Upper lobe of left lung (tissue), 4 donors: Measurements from ENCODE around the gene DCTN2.
A peak's percentile ranks its signal among the peaks of the same experiment; 100 is the strongest.

ENCODE experiments used
- EP300 ChIP-seq, 4 donors: sonication (generic); formaldehyde crosslinking; IDR thresholded peaks; one replicate each; pipeline ENCODE4 v1.5.1; 2017; ENCODE audit warnings: antibody characterized with exemption in 4 of 4, control low read depth in 2 of 4
- POLR2A ChIP-seq, 4 donors: fragments of 450-650 bp; IDR thresholded peaks; one replicate each; pipeline ENCODE4 v1.5.1; 2016 to 2017; ENCODE audit warnings: antibody characterized with exemption in 4 of 4, mild to moderate bottlenecking in 2 of 4
- POLR2AphosphoS5 ChIP-seq, 2 donors: sonication (generic); formaldehyde crosslinking; IDR thresholded peaks; one replicate each; pipeline ENCODE4 v1.5.1; 2017; ENCODE audit warnings: antibody characterized with exemption in 2 of 2
- TF ChIP-seq, protein P1 (sequence below), 6 experiments: fragments of 450-650 bp in 4 of 6; fragments of 200-600 bp in 2 of 6; sonication (generic) in 2 of 6; IDR thresholded peaks; one replicate each; pipeline ENCODE4 v1.5.1; 2016 to 2019; ENCODE audit warnings: antibody characterized with exemption in 6 of 6

DNA sequence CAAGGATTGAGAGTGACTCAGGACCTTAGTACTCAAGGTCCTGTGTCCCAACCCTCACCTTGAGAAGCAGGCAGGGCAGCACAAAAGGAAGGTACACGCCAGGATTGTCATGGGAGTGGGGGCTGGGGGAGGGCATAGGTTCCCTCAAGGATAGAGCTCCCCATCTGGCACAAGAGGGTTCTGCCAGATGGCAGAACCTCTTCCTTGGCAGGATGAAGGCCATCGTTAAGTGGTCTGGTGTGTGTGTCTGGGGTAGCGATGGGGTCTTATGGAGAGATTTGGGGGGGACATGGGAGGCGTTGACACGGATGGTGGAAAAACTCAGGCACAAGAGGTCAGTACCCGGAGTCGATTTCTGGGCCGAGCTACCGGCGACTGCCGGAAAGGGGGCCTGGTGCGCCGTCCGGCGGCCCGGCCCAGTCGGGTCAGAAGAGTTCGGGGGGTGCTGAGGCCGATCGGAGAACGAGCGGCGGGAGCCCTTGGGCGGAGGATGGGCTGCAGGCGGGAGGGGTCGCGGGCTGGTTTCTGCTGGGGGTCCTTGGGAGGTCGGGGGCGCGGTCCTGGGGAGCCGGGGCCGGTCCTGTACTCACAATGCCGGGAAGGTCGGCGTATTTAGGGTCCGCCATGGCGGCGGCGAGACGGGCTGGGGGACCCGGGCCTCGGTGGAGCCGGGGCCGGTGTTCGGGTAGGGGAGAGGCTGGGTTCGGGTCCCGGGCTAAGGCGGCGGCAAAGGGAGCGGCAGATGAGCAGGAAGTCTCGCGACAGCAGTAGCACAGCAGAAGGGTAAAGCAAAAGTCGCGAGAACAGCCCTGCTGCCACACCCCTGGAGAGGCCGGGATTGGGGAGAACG is at the start of gene DCTN2:
- TF ChIP-seq POLR2A (IDR thresholded peaks at IDR 0.05), result peak in 3 of 4 donors; percentile 21 to 63 (median 56)
- TF ChIP-seq EP300 (IDR thresholded peaks at IDR 0.05), result no peak
- TF ChIP-seq, protein P1, sequence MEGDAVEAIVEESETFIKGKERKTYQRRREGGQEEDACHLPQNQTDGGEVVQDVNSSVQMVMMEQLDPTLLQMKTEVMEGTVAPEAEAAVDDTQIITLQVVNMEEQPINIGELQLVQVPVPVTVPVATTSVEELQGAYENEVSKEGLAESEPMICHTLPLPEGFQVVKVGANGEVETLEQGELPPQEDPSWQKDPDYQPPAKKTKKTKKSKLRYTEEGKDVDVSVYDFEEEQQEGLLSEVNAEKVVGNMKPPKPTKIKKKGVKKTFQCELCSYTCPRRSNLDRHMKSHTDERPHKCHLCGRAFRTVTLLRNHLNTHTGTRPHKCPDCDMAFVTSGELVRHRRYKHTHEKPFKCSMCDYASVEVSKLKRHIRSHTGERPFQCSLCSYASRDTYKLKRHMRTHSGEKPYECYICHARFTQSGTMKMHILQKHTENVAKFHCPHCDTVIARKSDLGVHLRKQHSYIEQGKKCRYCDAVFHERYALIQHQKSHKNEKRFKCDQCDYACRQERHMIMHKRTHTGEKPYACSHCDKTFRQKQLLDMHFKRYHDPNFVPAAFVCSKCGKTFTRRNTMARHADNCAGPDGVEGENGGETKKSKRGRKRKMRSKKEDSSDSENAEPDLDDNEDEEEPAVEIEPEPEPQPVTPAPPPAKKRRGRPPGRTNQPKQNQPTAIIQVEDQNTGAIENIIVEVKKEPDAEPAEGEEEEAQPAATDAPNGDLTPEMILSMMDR (IDR thresholded peaks at IDR 0.05), result peak in 2 of 6 experiments; percentile 4 to 13
- TF ChIP-seq POLR2AphosphoS5 (IDR thresholded peaks at IDR 0.05), result peak; percentile 62 to 65
